NCI-H748 treated with DMSO at 0.1 percent for 48 hours (cell line): ENCODE data around the gene KATNBL1.
"Not testable (repeated sequence)": the region's sequence is repeated elsewhere in the genome, so short reads cannot be mapped to it uniquely, and the experiment has no call there.

Source experiments
- DNase-seq: peaks from one replicate; lab custom pipeline; 2025; lab: John Stamatoyannopoulos, UW

KATNBL1 gene

GRCh38 chr15:34203305-34203704 lies 6.6 kb downstream of the KATNBL1 start:
- DNase-seq = no peak

GRCh38 chr15:34193272-34193671 lies 16.6 kb downstream of the KATNBL1 start:
- not testable (repeated sequence) for DNase-seq

- DNase-seq = no peak
Observed at GRCh38 chr15:34188711-34189110, 21.2 kb downstream of the KATNBL1 start.

- no peak for DNase-seq
Observed at GRCh38 chr15:34185666-34186065, 24.2 kb downstream of the KATNBL1 start.

- no peak for DNase-seq
Observed at GRCh38 chr15:34182942-34183341, 27.0 kb downstream of the KATNBL1 start.

GRCh38 chr15:34179234-34179633 lies 30.7 kb downstream of the KATNBL1 start:
- DNase-seq = no peak

GRCh38 chr15:34165987-34166573 lies 43.8 kb downstream of the KATNBL1 start:
- DNase-seq = not testable (repeated sequence)

- no peak for DNase-seq
Observed at GRCh38 chr15:34161329-34161963, 48.5 kb downstream of the KATNBL1 start.

- DNase-seq = no peak
Observed at GRCh38 chr15:34160735-34161134, 49.2 kb downstream of the KATNBL1 start.

GRCh38 chr15:34158355-34158754 lies 51.5 kb downstream of the KATNBL1 start:
- DNase-seq = no peak

GRCh38 chr15:34155859-34156258 lies 54.0 kb downstream of the KATNBL1 start:
- DNase-seq = no peak

- no peak for DNase-seq
Observed at GRCh38 chr15:34154725-34155204, 55.1 kb downstream of the KATNBL1 start.

- DNase-seq = no peak
Observed at GRCh38 chr15:34147371-34148140, 62.3 kb downstream of the KATNBL1 start.

- no peak for DNase-seq
Observed at GRCh38 chr15:34133511-34133910, 76.4 kb downstream of the KATNBL1 start.

- no peak for DNase-seq
Observed at GRCh38 chr15:34132881-34133280, 77.0 kb downstream of the KATNBL1 start.

- no peak for DNase-seq
Observed at GRCh38 chr15:34128898-34129297, 81.0 kb downstream of the KATNBL1 start.

- no peak for DNase-seq
Observed at GRCh38 chr15:34126522-34126921, 83.4 kb downstream of the KATNBL1 start.

GRCh38 chr15:34125945-34126344 lies 84.0 kb downstream of the KATNBL1 start:
- no peak for DNase-seq

GRCh38 chr15:34124651-34125050 lies 85.2 kb downstream of the KATNBL1 start:
- no peak for DNase-seq

GRCh38 chr15:34122771-34123183 lies 87.1 kb downstream of the KATNBL1 start:
- DNase-seq = no peak

- DNase-seq = not testable (repeated sequence)
Observed at GRCh38 chr15:34121786-34122185, 88.1 kb downstream of the KATNBL1 start.

GRCh38 chr15:34120420-34120819 lies 89.5 kb downstream of the KATNBL1 start:
- DNase-seq = not testable (repeated sequence)

- no peak for DNase-seq
Observed at GRCh38 chr15:34119291-34119690, 90.6 kb downstream of the KATNBL1 start.
